Central memory CD8-positive, alpha-beta T cell (primary cell): ENCODE measurements around the gene KRT73.

Source experiments
- ATAC-seq: fragments of 150-1000 bp; cut with Tn5 transposase; replicated peaks from 2 replicates; pipeline ENCODE4 v1.10.0; 2022; ENCODE audit warnings: mild to moderate bottlenecking, moderate FRiP score, moderate number of reproducible peaks; ENCODE audit not compliant: poor library complexity, severe bottlenecking; ENCODE audit errors: extremely low read depth
- DNase-seq, 2 donors: peaks; one replicate each; pipeline ENCODE4 v3.0.0; 2021; ENCODE audit warnings: low spot score in 2 of 2
- H3K27ac Mint-ChIP-seq: one replicate; pipeline ENCODE4 v1.8.0; 2022; ENCODE audit warnings: low read depth, mild to moderate bottlenecking, moderate library complexity, mixed read lengths
- H3K27me3 Mint-ChIP-seq: one replicate; pipeline ENCODE4 v1.8.0; 2022; ENCODE audit warnings: mixed read lengths
- H3K36me3 Mint-ChIP-seq: one replicate; pipeline ENCODE4 v1.8.0; 2022; ENCODE audit warnings: mild to moderate bottlenecking, moderate library complexity, mixed read lengths; ENCODE audit not compliant: insufficient read depth
- H3K4me1 Mint-ChIP-seq: one replicate; pipeline ENCODE4 v1.8.0; 2022; ENCODE audit warnings: mixed read lengths
- H3K4me3 Mint-ChIP-seq: one replicate; pipeline ENCODE4 v1.8.0; 2022; ENCODE audit warnings: mild to moderate bottlenecking, moderate library complexity, mixed read lengths
- H3K9me3 Mint-ChIP-seq: one replicate; pipeline ENCODE4 v1.8.0; 2022; ENCODE audit warnings: mixed read lengths

The KRT73 gene

GRCh38 chr12:52570511-52570910 lies 47.8 kb downstream of the KRT73 start:
- no peaks in the 10 kb centered on the region for H3K27me3 Mint-ChIP-seq
- ATAC-seq (no peak), DNase-seq (no peak)
- H3K9me3 Mint-ChIP-seq, result no peaks in the 10 kb centered on the region
- peaks cover 47% of the 10 kb centered on the region for H3K4me1 Mint-ChIP-seq
- H3K36me3 Mint-ChIP-seq, result peaks cover 12% of the 10 kb centered on the region
- H3K27ac Mint-ChIP-seq, result no peak overlapping the region
- H3K4me3 Mint-ChIP-seq, result no peak overlapping the region

DNA sequence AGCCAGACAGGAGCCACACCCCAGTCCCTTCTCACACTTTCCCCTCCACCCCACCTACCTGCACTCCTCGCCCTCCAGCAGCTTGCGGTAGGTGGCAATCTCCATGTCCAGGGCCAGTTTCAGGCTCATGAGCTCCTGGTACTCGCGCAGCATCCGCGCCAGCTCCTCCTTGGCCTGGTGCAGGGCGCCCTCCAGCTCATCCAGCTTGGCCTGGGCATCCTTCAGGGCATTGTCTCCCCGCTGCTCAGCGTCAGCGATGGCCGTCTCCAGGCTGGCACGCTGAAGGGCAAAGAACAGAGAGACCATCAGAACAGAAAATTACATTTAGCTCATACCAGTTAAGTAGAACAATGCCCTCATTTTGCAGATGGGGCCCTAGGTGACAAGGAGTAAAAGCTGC lies 50.2 kb downstream of the KRT73 start:
- no peaks in the 10 kb centered on the region for H3K9me3 Mint-ChIP-seq
- peak overlapping the region; percentile 98 for H3K27ac Mint-ChIP-seq
- ATAC-seq (no peak), DNase-seq (no peak)
- H3K4me1 Mint-ChIP-seq, result peaks cover 51% of the 10 kb centered on the region
- peak overlapping the region; percentile 78 for H3K4me3 Mint-ChIP-seq
- H3K27me3 Mint-ChIP-seq, result no peaks in the 10 kb centered on the region
- H3K36me3 Mint-ChIP-seq, result peaks cover 12% of the 10 kb centered on the region

GRCh38 chr12:52566847-52567291 lies 51.5 kb downstream of the KRT73 start:
- DNase-seq, result peak; percentile 54 to 91
- H3K27me3 Mint-ChIP-seq, result no peaks in the 10 kb centered on the region
- H3K27ac Mint-ChIP-seq, result peak overlapping the region; percentile 98
- no peaks in the 10 kb centered on the region for H3K9me3 Mint-ChIP-seq
- ATAC-seq, result peak; percentile 90
- H3K4me1 Mint-ChIP-seq, result peaks cover 42% of the 10 kb centered on the region
- peak overlapping the region; percentile 78 for H3K4me3 Mint-ChIP-seq
- H3K36me3 Mint-ChIP-seq, result peaks cover 14% of the 10 kb centered on the region

DNA sequence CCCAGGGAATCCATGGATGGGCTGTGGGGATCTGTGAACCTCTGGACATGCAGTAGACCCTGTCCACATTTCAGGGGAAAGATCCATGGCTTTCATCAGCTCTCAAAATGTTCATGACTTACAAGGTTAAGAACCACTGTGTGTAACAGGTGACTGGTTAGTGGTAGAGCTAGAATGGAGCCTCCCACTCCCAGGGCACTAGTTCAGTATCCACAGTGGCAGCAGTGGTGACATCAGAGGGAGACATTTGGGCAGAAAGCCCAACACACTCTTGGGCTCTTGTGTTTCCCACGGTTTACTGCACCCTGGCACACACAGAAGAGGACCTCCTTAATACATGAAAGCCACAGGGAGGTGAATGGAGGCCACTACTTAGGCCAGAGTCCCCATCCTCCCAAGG lies 53.8 kb downstream of the KRT73 start:
- H3K27ac Mint-ChIP-seq, result peak overlapping the region; percentile 69
- no peaks in the 10 kb centered on the region for H3K9me3 Mint-ChIP-seq
- DNase-seq, result no peak
- H3K36me3 Mint-ChIP-seq, result peaks cover 12% of the 10 kb centered on the region
- no peak for ATAC-seq
- H3K4me3 Mint-ChIP-seq, result no peak overlapping the region
- H3K27me3 Mint-ChIP-seq, result no peaks in the 10 kb centered on the region
- H3K4me1 Mint-ChIP-seq, result peaks cover 53% of the 10 kb centered on the region

DNA sequence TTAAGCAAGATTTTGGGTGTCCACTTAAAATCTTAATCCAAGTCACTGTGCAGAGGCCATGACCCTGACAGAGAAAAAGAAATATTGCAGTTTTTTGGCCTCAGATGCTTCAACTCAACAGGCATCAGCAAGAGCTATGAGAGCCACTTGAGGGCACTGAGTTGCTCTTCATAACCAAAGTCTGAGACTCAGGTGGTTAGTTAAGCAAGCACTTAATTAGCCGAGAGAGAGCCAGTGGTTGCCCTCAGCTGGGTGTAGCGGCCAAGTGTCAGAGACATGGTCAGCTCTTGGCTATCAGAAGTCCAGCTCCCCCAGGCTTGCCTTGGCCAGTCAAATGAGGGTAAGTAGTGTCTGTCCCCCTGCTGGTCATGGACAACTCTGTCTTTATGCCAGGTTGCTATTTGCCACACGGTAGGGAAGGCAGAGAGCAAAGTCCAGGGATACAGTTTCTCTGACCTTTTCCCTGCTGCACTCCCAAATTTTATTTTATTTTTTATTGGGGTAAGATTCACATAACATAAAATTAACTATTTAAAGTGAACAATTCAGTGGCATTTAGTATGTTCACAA lies 56.4 kb downstream of the KRT73 start:
- H3K36me3 Mint-ChIP-seq, result peaks cover 4% of the 10 kb centered on the region
- H3K4me1 Mint-ChIP-seq, result peaks cover 56% of the 10 kb centered on the region
- no peaks in the 10 kb centered on the region for H3K27me3 Mint-ChIP-seq
- no peak overlapping the region for H3K27ac Mint-ChIP-seq
- ATAC-seq (no peak), DNase-seq (no peak)
- H3K4me3 Mint-ChIP-seq, result no peak overlapping the region
- no peaks in the 10 kb centered on the region for H3K9me3 Mint-ChIP-seq

DNA sequence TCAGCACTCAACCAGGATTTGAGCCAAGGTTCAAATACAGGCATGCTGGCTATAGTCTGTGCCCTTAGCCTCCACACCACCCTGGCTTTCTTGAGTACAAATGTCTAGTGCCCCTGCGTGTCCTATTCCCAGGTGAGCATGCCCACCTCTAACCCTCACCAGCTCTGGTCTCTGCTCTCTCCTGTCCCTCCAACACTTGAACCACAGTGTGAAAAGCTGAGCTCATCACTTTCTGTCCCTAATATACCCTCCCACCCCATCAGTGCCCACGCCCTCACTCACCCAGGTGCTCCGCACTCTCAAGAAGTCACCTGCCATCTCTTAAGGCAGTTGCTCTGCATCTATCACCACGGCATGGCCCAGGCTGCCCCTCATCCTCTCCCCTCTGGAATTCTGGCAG lies 58.4 kb downstream of the KRT73 start:
- no peak for DNase-seq
- peak overlapping the region; percentile 83 for H3K27ac Mint-ChIP-seq
- H3K27me3 Mint-ChIP-seq, result no peaks in the 10 kb centered on the region
- H3K36me3 Mint-ChIP-seq, result peaks cover 1% of the 10 kb centered on the region
- H3K9me3 Mint-ChIP-seq, result no peaks in the 10 kb centered on the region
- ATAC-seq, result peak; percentile 5
- H3K4me3 Mint-ChIP-seq, result peak overlapping the region; percentile 68
- peaks cover 61% of the 10 kb centered on the region for H3K4me1 Mint-ChIP-seq

DNA sequence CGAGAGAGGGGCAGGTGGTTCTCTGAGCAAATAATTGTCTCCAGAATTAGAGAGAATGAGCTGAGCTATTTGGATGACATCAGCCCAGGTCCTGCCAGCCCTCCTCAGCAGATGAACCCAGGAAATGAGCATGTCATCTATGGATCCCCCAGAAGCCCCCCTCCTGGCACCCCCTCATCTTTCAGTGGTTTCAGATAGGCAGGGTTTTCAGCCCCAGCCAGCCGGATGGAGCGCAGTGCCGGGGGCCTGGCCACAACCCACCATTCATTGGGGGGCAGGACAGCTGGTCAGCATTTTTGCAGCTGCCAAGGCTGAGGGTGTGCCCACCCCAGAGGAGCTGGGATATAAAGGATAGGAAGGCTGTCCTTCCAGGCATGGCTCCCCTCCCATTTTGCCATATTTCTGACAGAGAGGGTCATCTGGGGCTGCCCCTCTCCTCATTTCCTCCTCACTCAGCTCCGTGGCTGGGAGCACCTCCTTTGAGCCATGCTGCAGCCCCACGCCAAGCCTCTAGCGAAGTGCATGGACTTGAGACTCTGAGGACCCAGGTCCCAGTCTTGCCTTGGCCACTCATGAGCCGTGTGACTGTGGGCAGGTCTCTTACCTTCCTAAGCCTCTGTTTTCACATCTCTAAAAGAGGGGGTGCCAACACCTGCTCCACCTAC lies 59.4 kb downstream of the KRT73 start:
- no peaks in the 10 kb centered on the region for H3K9me3 Mint-ChIP-seq
- peak overlapping the region; percentile 66 for H3K4me3 Mint-ChIP-seq
- H3K4me1 Mint-ChIP-seq, result peaks cover 67% of the 10 kb centered on the region
- peak overlapping the region; percentile 92 for H3K27ac Mint-ChIP-seq
- ATAC-seq (peak; percentile 44), DNase-seq (no peak)
- peaks cover 1% of the 10 kb centered on the region for H3K36me3 Mint-ChIP-seq
- no peaks in the 10 kb centered on the region for H3K27me3 Mint-ChIP-seq
